Measurements from ENCODE around the gene AP1AR.
"Not testable (repeated sequence)": the region's sequence is repeated elsewhere in the genome, so short reads cannot be mapped to it uniquely, and the experiment has no call there.

AP1AR gene

GRCh38 chr4:112309263-112309791 lies 77.7 kb downstream of the AP1AR start:
- not testable (repeated sequence) for DNase-seq (ENCODE audit: low read depth in 3 of 3, low spot score in 1 of 3)

- no peak for DNase-seq (ENCODE audit: low read depth in 3 of 3, low spot score in 1 of 3)
Observed at GRCh38 chr4:112311516-112311915, 79.9 kb downstream of the AP1AR start.

GRCh38 chr4:112312610-112313239 lies 81.1 kb downstream of the AP1AR start:
- DNase-seq (ENCODE audit: low read depth in 3 of 3, low spot score in 1 of 3): no peak

- no peak for DNase-seq (ENCODE audit: low read depth in 3 of 3, low spot score in 1 of 3)
Observed at GRCh38 chr4:112315446-112315845, 83.9 kb downstream of the AP1AR start.

GRCh38 chr4:112316360-112316759 lies 84.8 kb downstream of the AP1AR start:
- DNase-seq (ENCODE audit: low read depth in 3 of 3, low spot score in 1 of 3): no peak

- no peak for DNase-seq (ENCODE audit: low read depth in 3 of 3, low spot score in 1 of 3)
Observed at GRCh38 chr4:112318239-112319142, 86.9 kb downstream of the AP1AR start.
